ENCODE data around the gene KIAA0753.

KIAA0753 gene

DNA sequence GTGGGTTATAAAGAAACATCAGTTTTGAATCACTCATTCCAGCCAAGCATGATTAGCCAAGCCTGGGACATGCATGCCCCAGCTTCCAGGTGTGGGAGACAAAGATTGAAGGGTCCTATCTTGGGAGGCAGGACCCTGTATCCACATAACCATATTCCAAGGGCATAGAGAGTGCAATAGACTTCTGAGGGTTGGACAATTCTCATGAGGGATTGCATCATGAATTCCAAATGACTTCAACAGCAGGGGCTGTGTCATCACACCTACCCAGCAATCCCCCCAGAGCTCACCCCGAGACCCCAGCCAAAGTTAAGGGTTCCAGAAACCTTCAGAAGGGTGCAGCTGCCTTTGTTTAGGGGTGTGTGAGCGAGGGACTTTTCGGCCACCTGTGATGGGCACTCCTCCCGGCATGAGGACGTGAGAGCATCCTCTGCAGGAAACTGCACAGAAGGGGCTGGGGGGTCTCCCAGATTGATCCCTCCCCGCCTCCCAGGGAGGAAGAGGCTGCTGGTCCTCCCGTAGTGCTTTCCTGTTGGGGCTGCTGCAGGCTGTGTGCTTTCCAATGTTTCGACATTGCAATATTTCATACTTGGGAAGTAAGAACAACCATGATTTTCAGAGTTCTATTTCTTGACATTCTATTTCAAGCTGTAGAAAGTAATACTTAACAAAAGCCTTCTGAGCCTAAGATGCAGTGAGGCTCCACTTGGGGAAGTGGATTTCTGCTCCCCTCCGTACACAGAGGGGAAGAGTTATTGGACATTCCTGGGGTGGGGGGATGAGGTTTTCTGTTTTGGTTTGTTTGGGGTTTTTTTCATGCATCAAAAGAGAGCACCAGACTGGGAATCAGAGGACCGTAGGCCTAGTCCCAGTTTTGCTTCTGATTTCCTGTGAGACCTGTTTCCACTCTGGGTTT is 70.9 kb downstream of the KIAA0753 start:
- DNase-seq (ENCODE audit: low spot score): no peak

DNA sequence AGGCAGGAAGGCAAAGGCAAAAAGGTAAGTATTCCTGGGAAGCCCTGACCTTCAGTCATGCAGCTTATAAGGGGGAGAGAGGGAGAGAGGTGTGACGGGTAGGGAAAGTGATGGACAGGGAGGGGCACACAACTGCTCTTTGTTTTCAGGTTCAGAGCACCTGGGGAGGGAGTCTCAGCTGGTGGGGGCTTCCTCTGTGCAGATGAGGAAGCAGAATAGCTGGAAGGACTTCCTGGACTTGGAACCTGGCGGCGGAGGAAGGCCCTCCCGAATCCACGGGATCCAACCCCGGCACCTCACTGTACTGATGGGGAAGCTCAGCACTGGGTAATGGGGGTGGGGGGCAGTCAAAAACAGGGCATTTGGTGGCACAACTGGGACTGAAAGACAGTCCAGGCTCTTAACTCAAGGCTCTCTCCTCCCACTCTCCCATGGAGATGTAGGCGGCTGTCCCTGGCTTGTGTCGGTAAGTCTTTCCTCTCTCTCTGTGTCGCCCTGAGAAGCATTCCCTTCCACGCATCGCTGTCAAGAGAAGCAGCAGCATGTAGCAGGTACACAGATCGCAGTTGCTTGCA is 72.2 kb downstream of the KIAA0753 start:
- DNase-seq (ENCODE audit: low spot score): no peak

DNA sequence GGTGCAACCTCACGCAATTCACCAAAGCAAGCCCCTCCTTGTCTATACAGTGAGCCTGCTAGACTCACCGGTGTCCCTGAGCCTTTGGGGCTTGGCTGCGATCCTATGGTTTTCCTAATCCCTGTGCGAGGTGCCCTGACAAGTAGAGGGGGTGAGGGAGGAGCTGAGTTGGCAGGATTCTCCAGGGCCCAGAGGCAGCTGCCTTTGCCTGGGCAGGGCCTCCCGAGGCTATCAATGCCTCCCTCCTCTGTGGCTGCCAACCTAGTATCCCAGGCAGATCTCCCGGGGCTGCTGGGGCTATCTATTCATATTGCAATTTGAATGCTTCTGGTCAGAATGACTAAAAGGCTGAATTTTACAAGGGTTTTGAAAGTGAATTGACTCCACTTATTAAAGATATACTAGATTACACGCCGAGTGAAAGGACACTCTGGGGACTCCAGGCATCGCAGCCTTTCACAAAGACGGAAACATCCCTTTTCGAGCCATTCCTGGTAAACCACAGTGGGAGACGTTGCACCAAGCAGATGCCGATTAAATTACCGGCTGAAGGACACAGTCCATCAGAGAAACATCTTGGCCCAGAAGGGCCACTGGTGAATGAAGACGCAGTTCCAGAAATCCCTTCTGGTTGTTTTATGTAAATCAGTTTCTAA is 72.9 kb downstream of the KIAA0753 start:
- DNase-seq (ENCODE audit: low spot score): no peak

DNA sequence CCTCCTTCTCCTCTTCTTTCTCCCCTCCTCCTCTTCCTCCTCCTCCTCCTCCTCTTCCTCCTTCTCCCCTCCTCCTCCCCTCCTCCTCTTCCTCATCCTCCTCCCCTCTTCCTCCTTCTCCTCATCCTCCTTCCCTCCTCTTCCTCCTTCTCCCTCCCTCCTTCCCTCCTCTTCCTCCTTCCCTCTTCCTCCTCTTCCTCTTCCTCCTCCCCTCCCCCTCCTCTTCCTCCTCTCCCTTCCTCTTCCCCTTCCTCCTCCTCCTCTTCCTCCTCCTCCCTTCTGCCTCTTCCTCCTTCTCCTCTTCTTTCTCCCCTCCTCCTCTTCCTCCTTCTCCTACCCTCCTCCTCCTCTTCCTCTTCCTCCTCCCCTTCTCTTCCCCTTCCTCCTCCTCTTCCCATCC is 79.1 kb downstream of the KIAA0753 start:
- no peak for DNase-seq (ENCODE audit: low spot score)

DNA sequence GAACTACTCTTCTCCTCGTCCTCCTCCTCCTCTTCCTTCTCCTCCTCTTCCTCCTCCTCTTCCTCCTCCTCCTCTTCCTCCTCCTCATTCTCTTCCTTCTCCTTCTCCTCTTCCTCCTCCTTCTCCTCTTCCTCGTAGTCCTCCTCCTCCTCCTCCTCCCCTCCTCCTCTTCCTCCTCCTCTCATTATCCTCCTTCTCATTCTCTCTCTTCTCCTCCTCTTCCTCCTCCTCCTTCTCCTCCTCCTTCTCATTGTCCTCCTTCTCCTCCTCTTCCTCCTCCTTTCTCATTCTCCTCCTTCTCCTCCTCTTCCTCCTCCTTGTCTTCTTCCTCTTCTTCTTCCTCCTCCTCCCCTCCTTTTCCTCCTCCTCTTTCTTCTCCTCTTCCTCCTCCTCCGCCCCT is 80.0 kb downstream of the KIAA0753 start:
- DNase-seq (ENCODE audit: low spot score): no peak

DNA sequence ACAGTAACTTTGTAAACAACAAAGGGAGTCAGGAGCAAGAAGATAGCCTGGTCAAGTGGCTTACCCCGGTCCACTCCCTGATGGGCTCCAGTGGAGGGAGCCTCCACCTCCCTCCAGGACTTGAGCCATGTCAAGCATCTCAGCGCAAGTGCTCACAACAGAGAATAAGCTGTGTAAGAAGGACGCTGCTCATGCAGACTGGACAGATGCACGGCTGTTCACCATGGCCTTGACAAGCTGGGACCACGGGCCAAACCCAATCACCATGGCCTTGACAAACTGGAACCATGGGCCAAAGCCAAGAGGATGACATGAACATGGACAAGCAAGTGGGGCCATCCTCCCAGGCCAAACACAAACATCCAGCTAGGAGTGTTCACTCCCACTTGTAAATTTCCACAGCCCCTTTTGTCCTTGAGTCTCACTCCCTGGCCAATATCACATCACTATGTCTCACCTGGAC is 80.7 kb downstream of the KIAA0753 start:
- DNase-seq (ENCODE audit: low spot score): no peak

DNA sequence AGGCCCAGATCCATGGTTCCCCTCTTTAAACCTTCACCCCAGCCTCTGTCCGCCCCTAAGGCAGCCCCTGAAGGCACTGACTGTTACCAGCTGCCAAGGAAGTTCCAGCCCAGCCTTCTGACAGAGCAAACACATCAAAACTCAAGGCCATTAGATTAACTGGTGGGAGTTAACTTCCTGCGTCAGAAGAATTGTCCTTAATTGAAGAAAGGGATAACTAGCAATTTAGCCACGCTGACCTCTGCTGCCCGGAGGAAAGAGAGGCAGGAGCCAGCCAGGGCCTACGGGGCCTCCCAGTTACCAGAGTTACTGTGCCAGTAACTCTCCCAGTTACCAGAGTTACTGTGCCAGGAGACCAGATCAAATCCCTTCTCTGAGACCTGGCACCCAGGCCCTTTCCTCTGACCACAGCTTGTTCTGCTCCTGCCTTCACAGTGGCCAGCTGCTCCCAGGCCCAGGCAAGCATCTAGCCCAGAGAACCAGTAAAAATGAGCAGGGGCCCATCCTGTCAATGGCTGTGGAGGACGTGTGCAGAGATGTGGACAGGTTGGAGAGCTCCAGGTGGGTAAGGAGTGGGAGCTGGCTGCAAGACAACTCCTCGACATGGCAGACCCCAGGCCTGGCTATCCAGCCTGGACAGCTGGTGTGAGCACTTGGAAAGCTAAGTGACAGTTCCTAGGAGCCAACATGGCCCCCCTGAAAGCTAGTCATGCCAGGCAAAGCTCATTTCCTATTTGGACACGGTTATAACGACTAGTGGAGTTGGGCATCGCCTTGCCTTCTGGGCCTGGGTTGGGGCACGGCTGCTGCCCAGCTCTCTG is 81.4 kb downstream of the KIAA0753 start:
- DNase-seq (ENCODE audit: low spot score): no peak

DNA sequence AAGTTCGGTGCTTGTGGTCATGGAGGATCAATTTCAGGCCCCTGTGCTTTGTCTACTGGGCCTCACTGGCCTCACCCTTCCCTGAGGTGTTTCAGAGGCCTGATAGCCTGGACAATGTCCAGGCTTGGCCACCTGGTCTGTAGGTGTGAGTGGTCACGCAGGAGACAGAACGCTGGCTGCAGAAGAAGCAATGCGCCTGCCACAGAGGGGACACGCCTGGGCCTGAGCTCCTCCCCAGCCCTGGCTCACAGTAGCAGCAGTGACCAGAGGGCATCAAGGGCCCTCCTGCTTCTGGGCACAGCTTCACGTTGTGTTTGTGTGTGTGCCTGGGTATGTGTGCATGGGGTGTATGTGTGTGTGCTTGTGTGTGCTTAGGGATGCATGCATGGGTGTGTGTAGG is 82.2 kb downstream of the KIAA0753 start:
- no peak for DNase-seq (ENCODE audit: low spot score)

DNA sequence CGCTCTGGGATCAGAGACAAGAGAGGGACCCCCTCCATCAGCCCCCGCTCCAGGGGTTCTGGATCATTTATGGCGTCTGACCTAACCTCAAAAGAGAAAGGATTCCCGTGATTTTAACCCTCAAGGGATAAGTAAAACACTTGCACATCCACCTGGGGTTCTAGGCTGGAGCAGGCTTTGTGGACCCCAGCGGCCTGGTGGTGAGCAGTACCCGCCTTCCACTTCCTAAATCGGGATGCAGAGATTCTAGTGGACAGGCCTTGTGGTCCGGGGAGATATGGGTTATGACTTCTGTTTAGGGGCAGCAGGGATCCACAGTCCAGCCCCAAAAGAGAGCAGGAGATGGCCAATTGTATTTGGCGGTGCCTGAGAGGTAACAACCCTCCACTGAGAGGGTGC is 83.5 kb downstream of the KIAA0753 start:
- DNase-seq (ENCODE audit: low spot score): no peak

DNA sequence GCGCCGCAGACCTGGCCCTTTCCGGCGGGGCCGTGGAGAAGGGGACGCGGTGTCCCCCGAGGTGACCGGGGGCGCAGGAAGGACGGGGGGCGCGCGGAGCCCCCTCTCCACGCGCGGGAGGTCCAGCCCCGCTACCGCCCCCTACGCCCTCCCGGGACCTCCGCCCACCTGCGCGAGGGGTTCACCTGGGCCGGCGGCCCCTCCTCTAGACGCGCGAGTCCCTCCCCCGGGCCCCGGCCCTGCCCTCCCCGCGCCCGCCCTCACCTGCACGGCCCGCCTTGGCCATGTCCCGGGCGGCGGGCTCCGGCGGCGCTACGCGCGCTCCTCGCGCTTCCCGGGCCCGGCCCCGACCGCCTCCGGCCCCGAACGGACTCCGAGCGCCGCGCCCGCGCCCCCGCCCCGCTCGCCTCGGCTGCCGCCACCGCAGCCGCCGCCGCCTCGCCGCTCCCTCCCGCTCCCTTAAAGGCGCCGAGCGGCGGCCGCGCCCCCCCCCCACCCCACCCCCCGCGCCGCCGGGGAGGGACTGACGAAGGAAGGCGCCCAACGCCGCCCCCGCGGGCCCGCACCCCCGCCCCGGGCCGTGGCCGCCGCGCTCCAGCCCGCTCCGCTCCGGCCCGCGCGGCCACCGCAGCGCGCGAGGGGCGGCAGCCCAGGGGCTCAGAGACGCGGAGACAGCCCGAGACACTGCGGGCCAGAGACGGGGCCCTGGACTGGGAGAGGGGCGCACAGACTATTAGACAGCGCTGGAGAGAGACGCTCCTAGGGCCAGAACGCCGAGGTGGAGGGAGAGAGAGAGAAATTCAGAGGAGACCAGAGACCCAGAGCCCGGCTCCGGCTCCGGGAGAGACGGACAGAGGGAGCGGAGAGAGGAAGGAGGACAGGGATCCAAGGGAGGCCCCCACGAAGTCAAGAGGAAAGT is 84.1 kb downstream of the KIAA0753 start, which contains the start of gene PITPNM3:
PITPNM3 (minus strand) TSS at position 435 of the 919 bp plus-strand sequence; CDS start at position 286, 149 bp downstream.
- DNase-seq (ENCODE audit: low spot score): no peak

DNA sequence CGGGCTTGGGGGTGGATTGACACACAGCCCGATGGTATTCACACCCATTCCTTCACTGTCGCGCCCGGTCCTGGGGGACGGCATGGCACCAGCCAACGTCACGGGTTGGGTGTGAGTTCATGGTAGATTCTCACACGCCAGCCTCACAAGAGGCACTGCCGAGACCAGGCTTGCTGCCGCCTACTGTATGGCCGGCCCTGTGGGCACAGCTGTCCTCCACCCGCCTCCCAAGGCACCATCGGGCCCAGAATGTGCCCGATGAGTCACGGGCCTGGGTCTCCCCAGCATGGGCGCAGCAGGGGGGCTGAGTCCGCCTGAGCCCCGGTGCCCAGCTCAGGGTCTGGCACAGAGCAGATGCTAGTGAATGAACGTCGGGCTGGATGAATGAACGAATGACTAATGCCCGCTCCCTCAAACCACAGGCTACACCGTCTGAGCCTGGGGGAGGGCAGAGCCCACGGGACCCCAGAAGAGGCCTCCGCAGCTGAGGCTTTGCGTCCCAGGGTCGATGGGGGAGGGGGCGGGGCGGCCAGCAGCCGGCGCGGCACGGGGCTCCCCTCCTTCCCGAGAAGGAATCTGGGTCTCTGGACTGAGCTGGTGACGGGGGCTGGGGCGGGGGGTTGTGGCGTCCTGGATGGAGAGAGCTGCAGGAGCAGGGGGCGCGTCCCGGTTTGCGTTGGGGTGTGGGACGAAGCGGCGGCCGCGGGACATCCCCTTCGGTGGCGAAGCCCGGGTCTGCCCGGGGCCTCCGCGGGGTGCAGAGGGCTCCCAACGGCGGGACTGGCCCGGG is 85.0 kb downstream of the KIAA0753 start:
- no peak for DNase-seq (ENCODE audit: low spot score)

DNA sequence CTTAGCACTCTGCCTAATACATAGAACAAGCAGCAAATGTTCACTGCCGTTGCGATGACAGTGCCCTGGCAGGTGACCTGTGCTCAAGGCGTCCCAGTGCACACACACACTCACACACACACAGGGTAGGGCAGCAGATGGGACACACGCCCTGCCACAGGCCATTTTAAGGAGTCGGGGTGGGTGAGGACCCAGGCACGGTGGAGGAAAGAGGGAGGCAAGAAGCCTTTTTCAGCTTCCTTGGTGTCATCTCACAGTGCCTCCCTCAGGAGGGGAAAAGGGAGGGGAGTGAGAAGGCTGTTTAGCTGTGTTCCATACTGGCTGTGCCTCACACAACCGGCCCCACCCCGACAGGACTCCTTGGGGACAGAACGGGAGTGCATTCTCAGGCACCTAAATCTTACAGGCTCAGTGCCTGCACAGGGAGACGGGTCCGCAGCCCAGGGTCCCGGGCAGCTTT is 85.6 kb downstream of the KIAA0753 start:
- DNase-seq (ENCODE audit: low spot score): no peak

DNA sequence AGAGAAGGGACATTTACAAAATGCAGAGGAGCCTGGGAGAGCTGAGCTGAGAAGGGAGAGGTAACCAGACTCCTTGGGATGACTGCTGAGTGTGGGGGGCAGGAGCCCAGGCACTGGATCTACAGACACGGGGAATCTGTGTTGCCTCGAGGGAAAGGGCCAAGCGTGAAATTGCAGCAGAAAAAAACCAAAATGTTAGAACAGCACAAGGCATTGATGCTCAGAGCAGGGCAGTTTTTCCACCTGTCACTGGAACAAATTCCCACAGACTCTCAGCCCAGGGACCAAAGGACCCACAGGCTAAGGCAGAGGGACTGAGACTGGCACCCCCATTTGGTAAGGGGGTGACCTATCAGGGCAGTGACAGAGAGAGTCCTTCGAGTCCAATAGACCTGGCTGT is 86.2 kb downstream of the KIAA0753 start:
- no peak for DNase-seq (ENCODE audit: low spot score)

DNA sequence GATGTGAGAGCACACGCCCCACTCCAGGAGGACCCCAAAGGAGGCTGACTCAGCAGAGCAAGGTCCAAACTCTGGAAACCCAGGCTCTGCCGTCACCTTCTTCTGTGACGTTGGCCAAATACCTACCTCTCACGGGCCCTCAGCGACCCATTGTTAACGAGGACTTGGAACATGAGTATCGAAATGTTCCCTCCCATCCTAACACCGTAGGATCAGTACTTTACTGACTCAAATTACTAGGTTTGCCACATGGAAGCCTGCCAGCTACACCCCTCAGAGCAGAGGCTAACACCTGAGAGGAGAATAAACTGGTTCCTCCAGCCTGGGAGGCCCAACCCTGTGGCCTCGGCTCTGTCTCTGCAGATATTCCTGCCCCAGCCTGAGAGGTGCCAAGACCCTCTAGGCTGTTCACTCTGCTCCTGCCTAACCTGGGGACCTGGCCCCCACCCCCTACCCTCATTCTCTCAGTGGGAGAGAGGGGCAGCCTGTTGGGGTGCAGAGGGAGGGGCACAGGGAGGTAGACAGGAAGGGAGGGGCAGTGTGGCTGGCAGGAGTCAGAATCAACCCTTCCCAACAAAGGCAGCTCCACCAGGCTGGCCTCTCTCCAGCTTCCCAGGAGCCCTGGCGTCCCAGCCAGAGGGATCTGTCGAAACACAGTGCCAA is 88.5 kb downstream of the KIAA0753 start:
- DNase-seq (ENCODE audit: low spot score): no peak

DNA sequence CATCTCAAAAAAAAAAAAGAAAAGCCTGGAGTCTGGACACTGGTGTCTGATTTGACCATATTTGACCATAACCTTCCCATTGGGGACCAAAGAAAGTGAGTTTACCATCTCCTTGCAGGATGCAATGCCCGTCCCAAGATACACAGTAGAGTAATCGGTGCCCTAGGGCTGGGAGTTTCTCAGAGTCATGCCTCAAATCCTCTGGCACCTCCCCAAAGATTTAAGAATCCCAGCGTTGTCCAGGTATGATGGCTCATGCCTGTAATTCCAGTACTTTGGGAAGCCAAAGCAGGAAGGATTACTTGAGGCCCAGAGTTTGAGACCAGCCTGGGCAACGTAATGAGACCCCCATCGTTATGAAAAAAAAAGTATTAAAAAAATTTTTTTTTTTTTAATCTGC is 89.2 kb downstream of the KIAA0753 start:
- no peak for DNase-seq (ENCODE audit: low spot score)

DNA sequence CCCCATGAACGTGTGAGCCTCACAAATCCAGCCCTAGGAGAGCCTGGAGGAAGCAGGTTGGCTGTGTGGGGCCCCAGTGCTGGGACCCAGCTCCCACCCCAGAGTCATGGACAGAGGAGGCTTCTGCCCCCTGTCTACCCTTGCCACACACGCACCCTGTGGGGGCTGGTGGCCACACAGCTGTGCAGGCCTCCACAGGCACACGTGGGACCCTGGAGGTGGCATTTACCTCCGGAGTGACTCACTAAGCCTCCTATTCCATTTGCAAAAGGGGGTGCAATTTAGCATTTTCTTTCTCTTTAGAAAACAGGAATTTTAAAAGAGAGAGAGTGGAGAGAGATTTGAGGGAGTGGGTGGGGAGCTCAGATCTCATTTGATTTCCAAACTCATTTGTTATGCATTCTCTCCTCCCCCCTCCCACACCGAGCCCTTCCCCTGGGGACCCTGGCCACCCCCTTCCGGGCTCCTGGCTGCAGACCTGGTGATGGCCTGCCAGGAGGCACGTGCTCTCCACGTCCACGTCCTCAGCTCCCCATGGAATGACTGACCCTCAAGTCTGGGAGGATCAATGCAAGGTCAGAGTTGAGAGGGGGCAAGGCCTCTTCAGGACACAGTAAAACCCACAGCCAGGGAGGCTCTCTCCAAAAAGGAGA is 91.0 kb downstream of the KIAA0753 start:
- DNase-seq (ENCODE audit: low spot score): no peak

DNA sequence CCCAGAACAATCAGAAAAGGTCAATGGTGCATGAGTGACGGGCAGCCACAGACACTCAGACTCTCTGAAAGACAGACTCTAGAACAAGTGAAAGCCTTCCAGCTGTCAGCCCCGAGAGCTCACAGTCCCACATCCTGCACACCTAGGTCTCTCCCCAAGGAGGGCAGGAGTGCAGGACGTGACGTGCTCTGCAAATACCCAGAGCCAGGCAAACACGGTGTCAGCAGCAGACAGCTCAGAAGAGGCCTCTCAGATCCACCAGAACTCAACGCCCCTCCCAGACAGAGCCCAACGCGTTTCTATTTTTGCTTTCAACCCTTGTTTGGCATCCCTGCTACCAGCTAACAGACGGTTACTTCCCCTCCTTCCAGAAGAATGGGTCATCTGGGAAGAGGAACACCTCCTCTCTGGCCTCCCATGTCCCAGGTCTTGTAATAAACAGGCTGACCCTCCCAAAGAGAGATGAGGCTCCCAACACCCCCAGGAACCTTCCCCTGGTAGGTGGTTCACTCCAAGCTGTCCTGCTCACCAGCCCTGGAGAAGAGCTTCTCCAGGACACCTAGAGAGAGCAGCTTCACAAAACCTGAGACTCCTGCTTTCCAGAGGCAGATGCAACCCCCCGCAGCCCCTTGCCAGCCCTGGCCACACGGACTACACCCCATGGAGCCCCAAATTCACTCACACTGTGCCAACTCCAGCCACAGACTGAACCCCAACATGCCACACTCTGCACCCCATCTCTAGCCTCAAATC is 91.8 kb downstream of the KIAA0753 start:
- no peak for DNase-seq (ENCODE audit: low spot score)

DNA sequence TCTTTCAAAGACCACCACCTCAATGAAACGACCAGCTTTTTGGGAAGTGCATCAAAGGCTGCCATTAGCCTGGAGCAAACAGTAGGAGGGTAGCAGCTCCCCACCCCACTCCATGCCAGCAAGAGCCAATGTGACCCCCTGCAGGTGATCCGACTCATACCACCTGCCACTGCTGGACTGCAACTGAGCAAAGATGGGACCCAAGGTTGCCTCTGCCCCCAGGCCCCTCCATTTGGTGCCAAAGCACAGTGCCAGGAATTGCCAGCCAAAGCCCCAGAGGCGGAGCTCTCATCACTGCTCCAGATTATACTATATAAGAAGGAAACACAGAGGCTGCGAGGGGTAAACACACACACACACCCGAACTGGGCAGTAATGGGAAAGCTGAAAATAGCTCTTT is 92.5 kb downstream of the KIAA0753 start:
- no peak for DNase-seq (ENCODE audit: low spot score)

Data from germinal center (tissue), 1 donor.